ENCODE measurements around the gene RBM26.

Gene RBM26

GRCh38 chr13:79434556-79434955 is 28.5 kb upstream of the RBM26 start:
- no peak for TF ChIP-seq CTCF (IDR thresholded peaks at IDR 0.05; ENCODE audit: extremely low read depth, missing control alignments)
- no peak for DNase-seq (ENCODE audit: low spot score)

GRCh38 chr13:79432992-79433391 is 26.9 kb upstream of the RBM26 start:
- DNase-seq (ENCODE audit: low spot score) = no peak
- TF ChIP-seq CTCF (IDR thresholded peaks at IDR 0.05; ENCODE audit: extremely low read depth, missing control alignments) = no peak

- DNase-seq (ENCODE audit: low spot score) = no peak
- TF ChIP-seq CTCF (IDR thresholded peaks at IDR 0.05; ENCODE audit: extremely low read depth, missing control alignments) = no peak
Measured at GRCh38 chr13:79432086-79432485, 26.0 kb upstream of the RBM26 start.

GRCh38 chr13:79429309-79429708 is 23.3 kb upstream of the RBM26 start:
- no peak for DNase-seq (ENCODE audit: low spot score)
- no peak for TF ChIP-seq CTCF (IDR thresholded peaks at IDR 0.05; ENCODE audit: extremely low read depth, missing control alignments)

- DNase-seq (ENCODE audit: low spot score) = no peak
- TF ChIP-seq CTCF (IDR thresholded peaks at IDR 0.05; ENCODE audit: extremely low read depth, missing control alignments) = no peak
Measured at GRCh38 chr13:79427883-79428282, 21.8 kb upstream of the RBM26 start.

- no peak for DNase-seq (ENCODE audit: low spot score)
- no peak for TF ChIP-seq CTCF (IDR thresholded peaks at IDR 0.05; ENCODE audit: extremely low read depth, missing control alignments)
Measured at GRCh38 chr13:79427265-79427664, 21.2 kb upstream of the RBM26 start.

GRCh38 chr13:79423801-79424642 is 18.0 kb upstream of the RBM26 start:
- DNase-seq (ENCODE audit: low spot score) = peak; percentile 27
- TF ChIP-seq CTCF (IDR thresholded peaks at IDR 0.05; ENCODE audit: extremely low read depth, missing control alignments) = peak; percentile 50

Measured in GM20000 (cell line).